Raji (cell line): ENCODE results near the gene TTC6.

Experiments
- POLR2A ChIP-seq: IDR thresholded peaks from 2 replicates; pipeline ENCODE4 v1.6.1; 2011; ENCODE audit warnings: low read depth, low read length, control low read depth; ENCODE audit not compliant: insufficient read depth

Gene TTC6, protein sequence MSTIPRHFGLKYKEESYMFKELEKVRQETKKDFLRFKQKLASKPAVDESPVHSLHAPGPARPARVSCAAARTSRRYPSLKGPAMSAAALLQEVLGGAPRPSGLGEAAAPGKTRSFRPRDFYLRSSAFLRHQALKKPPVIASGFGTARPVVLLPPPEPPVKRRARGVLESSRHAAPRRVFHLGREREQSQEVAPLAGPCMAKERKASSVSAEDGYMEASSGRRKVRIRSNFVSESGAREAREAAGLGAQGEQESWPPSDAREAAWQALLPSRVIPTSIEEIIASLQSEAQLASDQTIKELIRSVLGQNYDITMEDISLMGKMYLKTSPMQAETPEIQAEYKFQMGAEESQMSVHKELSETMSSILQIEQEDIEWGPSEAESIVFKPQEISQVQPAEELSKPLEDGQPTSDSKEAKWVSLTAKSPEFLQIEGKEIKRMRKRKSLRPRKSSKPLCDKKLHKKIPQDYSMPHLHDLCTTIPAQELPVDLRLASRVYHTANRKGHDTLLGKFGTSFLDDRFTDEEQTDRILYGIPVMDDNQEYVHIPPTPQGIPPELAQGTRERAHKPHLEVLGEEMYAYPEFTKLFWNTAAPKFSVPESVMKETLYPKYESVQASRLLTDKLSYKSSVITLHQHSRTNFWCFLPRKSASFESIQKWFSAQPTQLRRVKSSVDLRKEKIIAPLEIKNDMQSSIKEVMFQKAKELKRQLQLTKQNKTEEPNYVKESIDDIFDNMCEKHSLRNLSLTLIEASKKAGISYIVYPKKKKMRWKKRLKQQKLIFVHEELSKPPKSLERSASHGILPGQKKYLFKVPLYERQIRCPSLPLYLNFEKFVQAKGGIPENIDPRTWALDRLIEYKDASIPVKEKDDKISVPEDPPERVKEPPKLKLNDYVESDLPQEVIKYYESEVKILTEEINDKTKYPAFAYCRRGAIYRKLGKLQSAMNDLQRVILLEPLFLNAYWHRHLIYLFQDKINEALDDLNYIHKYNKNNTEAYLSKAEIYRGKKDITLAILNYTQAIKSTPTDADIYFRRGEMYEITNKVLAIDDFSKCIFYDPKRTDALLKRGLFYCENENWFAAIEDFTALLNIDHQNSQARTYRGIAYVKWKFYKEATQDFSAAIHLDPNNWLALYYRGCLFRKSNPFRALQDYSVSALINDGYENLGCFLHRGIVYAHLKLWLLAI (N-terminal part only)

DNA sequence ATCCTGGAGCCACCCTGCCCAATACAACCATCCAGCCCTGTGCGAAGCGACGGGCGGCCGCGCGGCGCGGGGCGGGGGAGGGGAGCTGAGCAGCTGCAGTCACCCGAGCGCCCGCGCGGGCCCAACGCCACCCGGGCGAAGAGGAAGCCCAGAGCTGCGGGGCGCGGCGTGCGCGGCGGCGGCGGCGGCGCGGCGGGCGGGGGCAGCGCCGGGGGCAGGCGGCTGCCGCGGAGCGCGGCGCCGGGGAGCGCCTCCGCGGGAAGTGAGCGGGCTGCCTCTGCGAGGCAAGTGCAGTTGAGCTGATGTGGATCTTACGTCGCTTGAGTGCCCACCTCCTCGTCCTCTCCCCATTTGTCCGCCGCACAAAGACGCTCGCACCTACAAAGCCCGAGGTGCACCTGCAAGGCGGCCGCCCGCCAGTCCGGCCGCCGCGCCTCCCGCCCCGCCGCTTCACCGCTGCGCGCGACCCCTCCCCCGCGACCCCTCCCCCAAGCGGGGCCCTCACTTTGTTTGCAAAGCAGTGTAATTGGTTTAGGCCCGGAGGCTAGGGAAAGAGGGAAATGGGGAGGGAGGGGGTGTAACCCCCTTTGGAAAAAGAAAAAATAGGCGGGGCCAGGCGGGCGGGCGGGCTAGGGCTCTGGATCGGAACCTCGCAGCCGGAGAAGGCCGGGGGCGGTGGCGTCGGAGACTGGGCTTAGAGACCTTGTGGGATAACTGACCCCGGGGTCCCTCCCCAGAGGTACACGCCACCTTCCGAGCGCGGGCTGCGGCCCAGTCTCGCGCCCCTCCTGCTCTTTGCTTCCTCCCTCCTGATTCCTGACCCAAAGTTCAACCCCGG lies at the start of gene TTC6, which contains the start of gene FOXA1:
TSS of gene TTC6 (plus strand) at position 659 of the 838 bp plus-strand sequence. CDS start 26,436 bp downstream, outside the sequence.
TSS of gene FOXA1 (minus strand) at position 279 of the 838 bp plus-strand sequence. CDS start at position 2, 277 bp downstream.
- TF ChIP-seq POLR2A, result no peak

DNA sequence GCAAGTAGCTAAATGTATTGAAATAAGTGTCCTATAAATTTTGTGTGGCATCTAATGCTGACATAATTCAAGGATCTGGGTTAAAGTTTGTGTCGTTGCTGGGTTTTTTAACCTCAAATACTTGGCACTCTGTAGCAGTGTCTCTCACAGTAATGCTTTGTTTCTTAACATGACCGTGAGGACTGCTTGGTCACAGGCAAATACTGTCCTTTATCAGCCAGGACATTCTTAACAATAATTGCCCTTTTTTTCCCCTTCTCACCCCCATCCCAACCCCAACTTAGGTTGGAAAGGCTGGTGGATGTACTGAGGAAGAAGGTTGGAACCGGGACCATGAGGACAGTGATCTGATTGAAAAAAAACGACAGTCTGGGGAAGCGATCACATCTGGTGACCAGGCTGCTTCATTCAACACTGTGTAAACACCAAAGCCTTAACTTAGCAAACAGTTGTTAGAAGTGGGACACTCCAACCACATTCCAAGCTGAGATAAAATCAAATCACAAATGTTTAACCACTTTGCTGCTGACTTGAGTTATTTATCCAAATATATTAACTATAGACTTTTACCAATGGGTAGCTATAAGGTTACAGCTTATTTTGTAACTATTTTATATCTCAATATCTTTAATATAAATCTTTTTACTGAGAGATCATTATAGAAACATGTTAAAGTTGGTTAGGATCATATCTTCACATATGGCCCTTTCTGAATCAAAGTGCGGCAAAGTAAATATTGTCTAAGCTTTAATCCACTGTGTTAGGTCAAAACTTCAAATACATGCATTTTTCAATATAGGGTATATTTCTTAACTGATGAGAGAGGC lies 48.6 kb upstream of the TTC6 start:
- TF ChIP-seq POLR2A, result no peak

DNA sequence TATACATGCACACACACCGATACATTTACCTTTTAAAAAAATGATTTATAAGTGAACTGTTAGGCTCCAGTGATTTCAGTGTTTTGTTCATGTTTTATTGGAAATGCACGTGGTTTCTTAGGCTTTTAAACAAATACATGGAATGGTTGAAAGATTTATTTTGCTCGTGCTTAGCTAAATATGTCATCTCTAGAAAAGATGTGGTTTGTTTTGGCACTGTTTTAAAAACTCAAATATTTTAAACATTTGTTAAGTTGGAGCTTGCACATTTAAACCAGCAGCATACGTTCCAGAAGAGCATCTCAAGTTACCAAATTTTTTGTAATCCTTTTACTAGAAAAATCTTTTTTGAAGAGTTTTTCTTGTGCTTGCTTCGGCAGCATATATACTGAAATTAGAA lies 44.9 kb upstream of the TTC6 start:
- no peak for TF ChIP-seq POLR2A

DNA sequence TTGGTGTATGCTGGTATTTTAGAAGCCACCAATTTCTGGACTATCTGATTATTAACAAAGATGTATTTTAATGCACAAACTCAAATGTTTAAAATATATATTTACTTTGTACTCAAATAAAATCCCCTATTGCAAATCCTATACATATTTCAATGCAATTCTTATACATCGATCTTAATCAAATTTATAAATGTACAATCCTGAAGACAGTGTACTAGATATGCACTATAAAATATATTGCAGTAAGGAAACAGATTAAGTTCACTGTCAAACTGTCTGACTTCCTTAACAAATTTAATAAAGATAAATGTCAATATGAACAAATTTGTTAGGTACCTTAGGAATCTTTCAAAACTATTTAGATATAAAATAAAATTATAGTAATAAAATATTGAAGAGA lies 44.3 kb upstream of the TTC6 start:
- no peak for TF ChIP-seq POLR2A

DNA sequence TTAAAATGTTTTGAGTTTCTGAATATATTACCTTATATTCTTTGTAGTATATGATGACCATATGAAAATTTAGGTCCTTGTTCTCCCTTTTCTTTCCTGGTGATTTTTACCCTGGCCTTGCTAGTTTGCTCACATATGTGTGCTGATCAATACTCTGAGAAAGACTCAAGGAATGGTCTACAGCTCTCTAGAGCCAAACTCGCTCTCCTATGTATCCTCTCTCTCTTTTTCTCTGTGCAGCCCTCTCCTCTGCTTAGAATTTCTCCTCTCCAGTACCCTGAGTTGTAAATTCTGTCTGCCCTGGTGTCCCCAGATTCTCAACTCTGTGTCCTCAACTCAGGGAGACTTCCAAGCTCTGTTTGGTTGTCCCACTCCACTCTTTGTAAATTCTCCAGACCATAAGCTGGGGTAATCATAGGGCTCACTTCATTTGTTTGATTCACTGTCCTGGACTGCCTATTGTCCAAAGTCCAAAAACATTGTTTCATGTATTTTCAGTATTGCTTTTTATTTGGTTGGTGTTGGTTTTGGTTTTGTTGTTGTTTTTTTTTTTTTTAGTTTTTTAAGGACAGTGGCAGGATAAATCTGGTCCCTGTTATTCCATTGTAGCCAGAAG lies 41.4 kb upstream of the TTC6 start:
- no peak for TF ChIP-seq POLR2A

DNA sequence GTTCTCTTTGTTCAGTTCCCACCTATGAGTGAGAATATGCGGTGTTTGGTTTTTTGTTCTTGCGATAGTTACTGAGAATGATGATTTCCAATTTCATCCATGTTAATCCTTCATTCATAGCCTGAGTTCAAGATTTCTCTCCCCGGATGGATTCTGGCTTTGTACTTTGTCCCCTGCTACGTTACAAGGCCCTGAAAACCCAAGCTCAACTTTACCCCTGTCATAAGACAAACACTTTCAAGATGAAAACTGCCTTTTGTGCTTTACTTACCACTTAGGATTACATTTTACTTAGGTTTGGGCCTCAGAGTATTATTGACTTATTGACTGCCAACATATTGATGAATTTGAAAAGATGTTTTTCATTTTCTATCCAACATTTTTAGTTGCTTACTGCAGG lies 36.7 kb upstream of the TTC6 start:
- no peak for TF ChIP-seq POLR2A

DNA sequence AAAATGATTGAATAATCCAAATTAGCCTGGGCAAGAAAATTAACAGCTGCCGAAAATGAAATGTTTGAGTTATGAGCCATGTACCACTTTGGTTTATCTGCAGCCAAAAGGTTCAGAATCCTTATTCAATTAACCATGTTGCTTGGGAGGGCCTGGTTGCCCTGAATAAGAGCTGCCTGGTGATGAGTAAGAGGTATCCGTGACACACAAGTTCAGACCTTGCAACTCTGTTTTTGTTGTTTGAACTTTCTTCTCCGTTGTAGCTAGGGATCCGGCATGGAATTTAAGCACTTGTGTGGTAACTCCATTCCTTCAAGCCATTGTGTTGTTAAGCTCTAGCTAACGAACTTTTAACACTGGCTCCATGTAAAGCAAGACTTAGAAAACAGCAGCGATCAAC lies 36.0 kb upstream of the TTC6 start:
- no peak for TF ChIP-seq POLR2A

DNA sequence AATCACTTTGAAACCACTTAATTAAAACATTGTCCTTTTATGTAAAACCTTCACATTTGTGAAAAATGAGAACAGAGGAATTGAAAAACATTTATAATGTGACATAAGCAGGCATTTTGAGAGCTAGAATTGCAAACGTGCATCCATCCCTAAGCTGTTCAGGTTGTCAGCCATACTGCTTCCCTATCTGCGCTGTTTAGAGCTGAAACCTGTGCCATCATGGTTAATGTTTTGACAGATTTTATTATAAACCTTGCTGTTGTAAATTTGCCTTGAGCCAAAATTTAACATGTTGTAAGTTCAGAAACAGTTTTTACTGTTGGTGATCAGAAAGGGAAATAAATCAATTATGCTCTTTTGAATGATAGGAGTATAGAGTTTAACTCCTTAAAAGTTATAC lies 32.2 kb upstream of the TTC6 start:
- TF ChIP-seq POLR2A, result no peak

DNA sequence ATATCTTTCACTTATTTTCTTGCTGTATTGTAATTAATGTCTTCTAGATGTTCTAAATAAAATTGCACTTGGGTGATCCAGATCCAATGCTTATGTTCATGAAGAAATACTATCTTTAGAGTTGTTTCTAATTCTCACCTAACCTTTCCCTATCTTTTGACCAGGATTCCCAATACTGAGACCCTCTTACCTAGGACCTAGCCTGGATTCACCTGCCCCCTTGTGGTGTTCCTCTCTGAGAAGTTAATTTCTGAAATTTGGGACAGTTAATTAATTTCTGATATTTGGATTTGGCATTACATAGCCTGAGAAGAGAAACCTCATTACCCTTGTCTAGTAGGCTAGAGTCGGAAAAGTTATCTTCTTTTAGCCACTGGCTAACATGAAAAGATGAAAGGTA lies 29.9 kb upstream of the TTC6 start:
- TF ChIP-seq POLR2A, result no peak

DNA sequence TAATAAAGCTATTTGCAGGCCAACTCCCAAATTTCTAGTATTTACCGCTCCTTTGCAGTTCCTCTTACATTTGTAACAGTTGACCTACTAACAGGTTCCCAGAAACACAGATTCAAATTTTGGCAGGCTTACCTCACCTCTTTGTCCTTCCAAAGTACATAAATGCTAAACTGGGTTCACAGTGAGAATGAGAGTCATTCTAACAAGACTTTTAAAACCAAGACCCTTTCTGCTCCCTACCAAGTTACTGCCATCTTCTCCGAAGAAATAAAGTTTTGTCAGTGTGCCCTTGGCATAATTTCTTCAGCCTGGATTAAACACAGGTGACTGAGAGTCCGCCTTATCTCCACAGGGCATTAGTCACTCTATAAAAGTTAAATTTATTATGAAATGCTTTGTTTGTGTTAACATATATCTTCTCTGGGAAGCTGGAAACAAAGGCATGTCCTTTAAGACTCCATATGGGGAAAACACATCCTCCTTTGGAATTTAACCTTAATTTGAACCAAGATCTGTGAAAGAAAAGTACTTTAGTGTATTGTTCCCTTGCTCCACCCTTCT lies 28.5 kb upstream of the TTC6 start:
- no peak for TF ChIP-seq POLR2A

DNA sequence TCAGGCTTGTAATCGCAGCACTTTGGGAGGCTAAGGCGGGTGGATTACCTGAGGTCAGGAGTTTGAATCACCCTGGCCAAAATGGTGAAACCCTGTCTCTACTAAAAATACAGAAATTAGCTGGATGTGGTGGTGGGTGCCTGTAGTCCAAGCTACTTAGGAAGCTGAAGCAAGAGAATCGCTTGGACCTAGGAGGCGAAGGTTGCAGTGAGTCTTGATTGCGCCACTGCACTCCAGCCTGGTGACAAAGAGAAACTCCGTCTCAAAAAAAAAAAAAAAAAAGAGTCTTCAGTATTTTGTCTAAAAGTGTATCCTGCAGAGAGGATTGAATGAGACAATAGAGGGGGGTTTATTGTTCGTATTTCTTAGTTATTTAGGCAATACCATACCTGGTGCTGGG lies 25.7 kb upstream of the TTC6 start:
- no peak for TF ChIP-seq POLR2A

DNA sequence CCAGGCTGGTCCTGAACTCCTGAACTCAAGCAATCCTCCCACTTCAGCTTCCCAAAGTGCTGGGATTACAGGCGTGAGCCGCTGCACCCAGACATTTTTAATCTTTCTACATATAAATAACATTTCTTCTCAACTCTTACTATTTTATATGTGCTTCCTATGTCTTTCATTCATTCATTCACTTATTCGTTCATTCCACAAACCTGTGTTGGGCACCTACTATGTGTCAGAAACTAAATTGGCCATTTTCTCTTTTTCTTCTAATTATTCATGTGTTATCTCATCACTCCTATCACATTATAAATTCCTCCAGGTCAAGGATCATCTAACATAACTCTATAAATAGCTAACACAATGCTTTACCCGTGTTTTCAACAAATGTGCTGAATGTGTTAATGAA lies 24.0 kb upstream of the TTC6 start:
- TF ChIP-seq POLR2A, result no peak

DNA sequence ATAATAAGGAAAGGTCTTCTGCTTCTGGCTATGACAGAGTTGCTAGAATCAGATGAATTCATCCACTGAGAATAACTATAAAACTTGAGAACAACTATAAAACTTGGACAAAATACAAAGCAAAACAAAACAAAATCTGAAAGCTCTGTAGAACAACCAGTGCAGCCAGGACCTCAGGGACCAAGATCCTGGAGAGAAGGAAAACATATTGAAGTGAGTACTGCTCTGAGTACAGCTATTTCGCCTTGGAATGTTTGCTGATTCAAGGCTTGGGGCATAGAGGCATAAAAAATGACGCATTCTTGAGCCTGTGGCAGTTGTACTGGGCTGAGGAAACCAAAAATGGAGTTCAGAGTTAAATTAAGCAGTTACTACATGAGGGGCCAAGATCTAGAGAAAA lies 22.1 kb upstream of the TTC6 start:
- no peak for TF ChIP-seq POLR2A
